HFFc6 (cell line): ENCODE measurements around the gene IP6K1. TPM values are rescaled to one million over a fixed set of nuclear protein-coding genes. Genes with fewer than 3 reads are reported as not detected.

Experiments
- DNase-seq: peaks from one replicate; pipeline ENCODE4 v3.0.0-alpha.2; 2018
- H3K27ac Mint-ChIP-seq: 2 replicates; pipeline ENCODE4 v1.8.0; 2020; ENCODE audit warnings: mild to moderate bottlenecking, mixed read lengths
- H3K27me3 Mint-ChIP-seq: 2 replicates; pipeline ENCODE4 v1.8.0; 2021; ENCODE audit warnings: mild to moderate bottlenecking, moderate library complexity, mixed read lengths; ENCODE audit not compliant: insufficient read depth
- H3K36me3 Mint-ChIP-seq: 2 replicates; pipeline ENCODE4 v1.8.0; 2021; ENCODE audit warnings: low read depth, mixed read lengths
- H3K4me1 Mint-ChIP-seq: 2 replicates; pipeline ENCODE4 v1.8.0; 2020; ENCODE audit warnings: low read depth, mixed read lengths
- H3K4me3 Mint-ChIP-seq: 2 replicates; pipeline ENCODE4 v1.8.0; 2020; ENCODE audit warnings: mild to moderate bottlenecking, moderate library complexity, mixed read lengths
- H3K9me3 Mint-ChIP-seq: 2 replicates; pipeline ENCODE4 v1.8.0; 2020; ENCODE audit warnings: mild to moderate bottlenecking, mixed read lengths
- total RNA-seq, 6 experiments: library from RNA; stranded (reverse); fragmentation: NEBNext Ultra II Directional; extraction: Animal tissue kit (Norgen Biotek cat#: 25700); gene quantifications; 2 replicates in 1 of 6; 3 replicates in 5 of 6; pipeline ENCODE4 v1.2.3, GENCODE V29; 2021
- TF ChIP-seq, protein P1 (sequence below): fragments of 200-600 bp; sonication (generic); IDR thresholded peaks from 2 replicates; pipeline ENCODE4 v1.5.0; 2021; ENCODE audit warnings: antibody characterized with exemption, mild to moderate bottlenecking

IP6K1 gene
- total RNA-seq, 6 experiments from 2014 or later, result 29.8 to 43.7 (median 38.4) TPM

DNA sequence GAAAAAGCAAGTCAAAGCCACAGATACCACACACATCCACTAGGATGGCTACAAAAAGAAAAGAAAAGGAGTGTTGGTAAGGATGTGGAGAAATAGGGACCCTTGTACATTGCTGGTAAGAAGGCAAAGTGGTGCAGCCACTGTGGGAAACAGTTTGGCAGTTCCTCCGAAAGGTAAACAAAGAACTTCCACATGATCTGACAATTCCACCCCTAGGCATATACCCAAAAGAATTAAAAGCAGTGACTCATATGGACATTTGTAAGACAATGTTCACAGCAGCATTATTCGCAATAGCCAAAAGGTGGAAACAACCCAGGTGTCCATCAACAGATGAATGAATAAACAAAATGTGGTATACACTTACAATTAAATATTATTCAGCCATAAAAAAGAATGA, 40.4 kb downstream of the IP6K1 start:
- Mint-ChIP-seq H3K36me3 (peaks cover 6% of the 10 kb centered on the region; the same call in 1 of the 2 replicates), H3K9me3 (no peaks in the 10 kb centered on the region), H3K27ac (peak overlapping the region; percentile 57; the same call in 1 of the 2 replicates), H3K4me3 (no peak overlapping the region), H3K27me3 (no peaks in the 10 kb centered on the region; the same call in 1 of the 2 replicates), H3K4me1 (peaks cover 37% of the 10 kb centered on the region)
- TF ChIP-seq, protein P1, sequence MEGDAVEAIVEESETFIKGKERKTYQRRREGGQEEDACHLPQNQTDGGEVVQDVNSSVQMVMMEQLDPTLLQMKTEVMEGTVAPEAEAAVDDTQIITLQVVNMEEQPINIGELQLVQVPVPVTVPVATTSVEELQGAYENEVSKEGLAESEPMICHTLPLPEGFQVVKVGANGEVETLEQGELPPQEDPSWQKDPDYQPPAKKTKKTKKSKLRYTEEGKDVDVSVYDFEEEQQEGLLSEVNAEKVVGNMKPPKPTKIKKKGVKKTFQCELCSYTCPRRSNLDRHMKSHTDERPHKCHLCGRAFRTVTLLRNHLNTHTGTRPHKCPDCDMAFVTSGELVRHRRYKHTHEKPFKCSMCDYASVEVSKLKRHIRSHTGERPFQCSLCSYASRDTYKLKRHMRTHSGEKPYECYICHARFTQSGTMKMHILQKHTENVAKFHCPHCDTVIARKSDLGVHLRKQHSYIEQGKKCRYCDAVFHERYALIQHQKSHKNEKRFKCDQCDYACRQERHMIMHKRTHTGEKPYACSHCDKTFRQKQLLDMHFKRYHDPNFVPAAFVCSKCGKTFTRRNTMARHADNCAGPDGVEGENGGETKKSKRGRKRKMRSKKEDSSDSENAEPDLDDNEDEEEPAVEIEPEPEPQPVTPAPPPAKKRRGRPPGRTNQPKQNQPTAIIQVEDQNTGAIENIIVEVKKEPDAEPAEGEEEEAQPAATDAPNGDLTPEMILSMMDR, result no peak
- peak; percentile 13 for DNase-seq

DNA sequence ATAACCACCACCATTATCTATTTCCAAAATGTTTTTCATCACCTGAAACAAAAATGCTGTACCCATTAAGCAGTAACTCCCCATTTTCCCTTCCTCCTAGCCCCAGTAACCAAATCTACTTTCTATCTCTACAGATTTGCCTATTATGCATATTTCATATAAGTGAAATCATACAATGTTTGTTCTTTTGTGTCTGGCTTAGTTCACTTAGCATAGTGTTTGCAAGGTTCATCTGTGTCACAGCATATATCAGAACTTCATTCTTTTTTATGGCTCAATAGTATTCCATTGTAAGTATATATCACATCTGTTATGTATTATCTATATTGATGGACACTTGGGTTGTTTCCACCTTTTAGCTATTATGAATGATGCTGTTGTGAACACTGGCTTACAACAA, 45.9 kb downstream of the IP6K1 start:
- Mint-ChIP-seq H3K9me3 (no peaks in the 10 kb centered on the region), H3K27ac (no peak overlapping the region), H3K36me3 (peaks cover 33% of the 10 kb centered on the region), H3K4me1 (no peaks in the 10 kb centered on the region), H3K4me3 (no peak overlapping the region), H3K27me3 (no peaks in the 10 kb centered on the region)
- DNase-seq, result no peak
- TF ChIP-seq, protein P1, result no peak

DNA sequence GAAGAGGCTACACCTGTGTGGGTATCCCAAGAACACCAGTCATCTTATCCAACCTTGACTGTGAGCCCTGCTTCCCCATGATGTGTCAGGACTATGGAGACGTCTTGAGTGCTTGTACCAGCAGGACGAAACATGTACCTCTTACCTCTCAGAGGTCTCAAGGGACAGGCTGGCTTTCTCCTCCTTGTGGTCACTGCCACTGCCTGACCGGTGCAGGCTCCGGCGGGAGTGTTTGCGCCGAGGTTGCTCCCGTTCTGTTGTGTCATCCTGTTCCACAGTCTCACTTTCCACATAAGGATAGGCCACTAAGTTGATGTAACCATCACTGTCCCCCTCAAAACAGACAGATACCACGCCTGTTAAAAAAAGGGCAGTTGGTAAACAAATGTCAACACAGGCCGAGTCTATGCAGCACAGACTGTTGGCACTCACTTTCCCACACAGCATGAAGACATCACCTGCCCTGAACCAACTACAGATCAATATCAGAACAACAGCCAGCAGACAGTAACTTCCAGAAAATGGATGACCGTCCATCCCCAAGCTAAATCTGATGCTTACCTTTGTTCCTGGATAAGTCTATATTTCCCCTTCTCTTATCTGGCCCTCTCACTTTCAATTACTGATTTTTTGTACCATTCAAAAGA, 48.2 kb downstream of the IP6K1 start:
- H3K4me3 Mint-ChIP-seq, result no peak overlapping the region
- no peaks in the 10 kb centered on the region for H3K27me3 Mint-ChIP-seq
- peaks cover 31% of the 10 kb centered on the region for H3K36me3 Mint-ChIP-seq
- no peak overlapping the region for H3K27ac Mint-ChIP-seq
- H3K4me1 Mint-ChIP-seq, result no peaks in the 10 kb centered on the region
- H3K9me3 Mint-ChIP-seq, result no peaks in the 10 kb centered on the region
- TF ChIP-seq, protein P1, result no peak
- DNase-seq, result no peak

DNA sequence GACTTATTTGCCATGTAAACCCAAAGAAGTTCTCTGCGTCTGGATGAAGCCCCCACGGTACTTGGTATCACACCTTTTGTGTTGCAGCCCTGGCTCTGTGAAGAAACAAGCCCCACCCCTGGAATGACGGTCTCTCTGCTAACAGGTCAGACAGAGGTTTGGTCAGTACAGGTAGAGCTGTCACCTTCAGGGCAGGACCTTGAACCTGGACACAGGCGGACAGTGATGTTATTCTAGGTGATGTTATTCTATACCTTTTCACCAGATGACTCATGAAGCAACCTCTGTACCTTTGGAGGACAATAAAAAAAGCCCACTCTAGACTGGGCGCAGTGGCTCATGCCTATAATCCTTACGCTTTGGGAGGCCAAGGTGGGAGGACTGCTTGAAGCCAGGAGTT, 51.6 kb downstream of the IP6K1 start:
- H3K9me3 Mint-ChIP-seq, result no peaks in the 10 kb centered on the region
- no peaks in the 10 kb centered on the region for H3K27me3 Mint-ChIP-seq
- no peak overlapping the region for H3K27ac Mint-ChIP-seq

DNA sequence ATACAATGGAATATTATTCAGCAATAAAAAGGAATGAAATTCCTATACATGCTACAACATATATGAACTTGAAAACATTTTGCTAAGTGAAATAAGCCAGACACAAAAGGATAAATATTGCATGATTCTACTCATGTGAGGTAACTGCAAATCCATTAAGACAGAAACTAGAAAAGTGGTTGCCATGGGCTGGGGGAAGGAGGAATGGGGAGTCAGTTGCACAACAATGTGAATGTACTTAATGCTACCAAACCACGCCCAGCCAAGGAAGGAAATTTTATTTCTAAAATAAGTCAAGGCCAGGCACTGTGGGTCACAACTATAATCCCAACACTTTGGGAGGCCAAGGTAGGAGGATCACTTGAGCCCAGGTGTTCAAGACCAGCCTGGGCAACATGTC, 52.8 kb downstream of the IP6K1 start:
- Mint-ChIP-seq H3K36me3 (peaks cover 36% of the 10 kb centered on the region), H3K27ac (no peak overlapping the region), H3K4me3 (no peak overlapping the region), H3K27me3 (no peaks in the 10 kb centered on the region; the same call in 1 of the 2 replicates), H3K9me3 (no peaks in the 10 kb centered on the region), H3K4me1 (no peaks in the 10 kb centered on the region)
- DNase-seq, result no peak
- TF ChIP-seq, protein P1, result no peak

More for the DNA sequence above, 51.6 kb downstream of the IP6K1 start:
- Mint-ChIP-seq H3K36me3 (peaks cover 39% of the 10 kb centered on the region), H3K4me1 (no peaks in the 10 kb centered on the region), H3K4me3 (no peak overlapping the region)
- DNase-seq, result no peak
- TF ChIP-seq, protein P1, result no peak
